Glutamatergic neuron (in vitro differentiated cells): ENCODE measurements around the gene DLGAP5. TPM values are rescaled to one million over a fixed set of nuclear protein-coding genes. Genes with fewer than 3 reads are reported as not detected.

Experiments
- DNase-seq: peaks from one replicate; pipeline ENCODE4 v3.0.0; 2022
- H3K27ac Mint-ChIP-seq: one replicate; pipeline ENCODE4 v1.8.0; 2020; ENCODE audit warnings: mild to moderate bottlenecking, mixed read lengths, inconsistent platforms; ENCODE audit not compliant: unreplicated experiment
- H3K27me3 Mint-ChIP-seq: one replicate; pipeline ENCODE4 v1.8.0; 2020; ENCODE audit warnings: mild to moderate bottlenecking, moderate library complexity, mixed read lengths, inconsistent platforms; ENCODE audit not compliant: unreplicated experiment
- H3K36me3 Mint-ChIP-seq: one replicate; pipeline ENCODE4 v1.8.0; 2020; ENCODE audit warnings: mild to moderate bottlenecking, mixed read lengths, inconsistent platforms; ENCODE audit not compliant: unreplicated experiment
- H3K4me1 Mint-ChIP-seq: one replicate; pipeline ENCODE4 v1.8.0; 2020; ENCODE audit warnings: mild to moderate bottlenecking, low read depth, mixed read lengths, inconsistent platforms; ENCODE audit not compliant: unreplicated experiment
- H3K4me3 Mint-ChIP-seq: one replicate; pipeline ENCODE4 v1.8.0; 2020; ENCODE audit warnings: mild to moderate bottlenecking, mixed read lengths, inconsistent platforms; ENCODE audit not compliant: unreplicated experiment
- H3K9me3 Mint-ChIP-seq: one replicate; pipeline ENCODE4 v1.8.0; 2020; ENCODE audit warnings: mild to moderate bottlenecking, moderate library complexity, mixed read lengths, inconsistent platforms; ENCODE audit not compliant: unreplicated experiment
- CTCF ChIP-seq: fragments of 200-600 bp; sonication (generic); IDR thresholded peaks from one replicate; pipeline ENCODE4 v1.5.0; 2021; ENCODE audit not compliant: partially characterized antibody, unreplicated experiment
- total RNA-seq: library from RNA; stranded (reverse); fragmentation: NEBNext Ultra II Directional; extraction: Animal tissue kit (Norgen Biotek cat#: 25700); gene quantifications from one replicate; pipeline ENCODE4 v1.2.1, GENCODE V29; 2021; ENCODE audit not compliant: unreplicated experiment

The DLGAP5 gene
- total RNA-seq, 1 donor from 2014 or later = 8.2 TPM

- Mint-ChIP-seq H3K4me1 (no peaks in the 10 kb centered on the region), H3K36me3 (no peaks in the 10 kb centered on the region), H3K4me3 (no peak overlapping the region), H3K27me3 (no peaks in the 10 kb centered on the region), H3K9me3 (no peaks in the 10 kb centered on the region), H3K27ac (no peak overlapping the region)
- no peak for DNase-seq
- TF ChIP-seq CTCF = no peak
Observed at GRCh38 chr14:55220230-55220629, 28.8 kb upstream of the DLGAP5 start.

- no peak overlapping the region for H3K4me3 Mint-ChIP-seq
- no peaks in the 10 kb centered on the region for H3K4me1 Mint-ChIP-seq
- no peaks in the 10 kb centered on the region for H3K9me3 Mint-ChIP-seq
- peak; percentile 29 for DNase-seq
- TF ChIP-seq CTCF = no peak
- H3K27ac Mint-ChIP-seq = peak overlapping the region; percentile 13
- no peaks in the 10 kb centered on the region for H3K27me3 Mint-ChIP-seq
- no peaks in the 10 kb centered on the region for H3K36me3 Mint-ChIP-seq
Observed at GRCh38 chr14:55212634-55213033, 21.2 kb upstream of the DLGAP5 start.

- no peaks in the 10 kb centered on the region for H3K4me1 Mint-ChIP-seq
- no peak overlapping the region for H3K27ac Mint-ChIP-seq
- no peak for TF ChIP-seq CTCF
- no peaks in the 10 kb centered on the region for H3K27me3 Mint-ChIP-seq
- H3K36me3 Mint-ChIP-seq = no peaks in the 10 kb centered on the region
- DNase-seq = no peak
- no peak overlapping the region for H3K4me3 Mint-ChIP-seq
- H3K9me3 Mint-ChIP-seq = no peaks in the 10 kb centered on the region
Observed at GRCh38 chr14:55207832-55208231, 16.4 kb upstream of the DLGAP5 start.

GRCh38 chr14:55206175-55206693 is 14.8 kb upstream of the DLGAP5 start:
- TF ChIP-seq CTCF = no peak
- no peaks in the 10 kb centered on the region for H3K36me3 Mint-ChIP-seq
- no peaks in the 10 kb centered on the region for H3K4me1 Mint-ChIP-seq
- H3K27ac Mint-ChIP-seq = no peak overlapping the region
- no peaks in the 10 kb centered on the region for H3K9me3 Mint-ChIP-seq
- no peaks in the 10 kb centered on the region for H3K27me3 Mint-ChIP-seq
- H3K4me3 Mint-ChIP-seq = no peak overlapping the region
- DNase-seq = no peak

- no peak overlapping the region for H3K4me3 Mint-ChIP-seq
- no peaks in the 10 kb centered on the region for H3K9me3 Mint-ChIP-seq
- H3K27me3 Mint-ChIP-seq = no peaks in the 10 kb centered on the region
- no peaks in the 10 kb centered on the region for H3K36me3 Mint-ChIP-seq
- TF ChIP-seq CTCF = no peak
- DNase-seq = no peak
- H3K4me1 Mint-ChIP-seq = no peaks in the 10 kb centered on the region
- no peak overlapping the region for H3K27ac Mint-ChIP-seq
Observed at GRCh38 chr14:55201219-55202101, 10.1 kb upstream of the DLGAP5 start.
